ENCODE data around the gene YIF1A.
A peak's percentile ranks its signal among the peaks of the same experiment; 100 is the strongest.
"Not testable (repeated sequence)": the region's sequence is repeated elsewhere in the genome, so short reads cannot be mapped to it uniquely, and the experiment has no call there.

The YIF1A gene

GRCh38 chr11:66314561-66315497 lies 25.9 kb upstream of the YIF1A start:
- Histone ChIP-seq H3K4me1 (ENCODE audit: control insufficient read depth, insufficient read depth, low read length) (peaks cover 20% of the 10 kb centered on the region), H3K9me3 (ENCODE audit: control insufficient read depth, insufficient read depth, low read length) (no peaks in the 10 kb centered on the region), H3K36me3 (ENCODE audit: control insufficient read depth, insufficient read depth, low read length) (no peaks in the 10 kb centered on the region), H3K4me3 (ENCODE audit: low read depth, low read length) (no peak overlapping the region), H3K9ac (ENCODE audit: low read depth, low read length) (no peak overlapping the region), H3K27me3 (ENCODE audit: control insufficient read depth, insufficient read depth, low read length) (no peaks in the 10 kb centered on the region; the same call in 1 of the 2 replicates), H3K27ac (ENCODE audit: low read depth, low read length) (no peak overlapping the region)

- H3K9ac ChIP-seq (ENCODE audit: low read depth, low read length), result no peak overlapping the region
Measured at GRCh38 chr11:66314186-66314501, 25.2 kb upstream of the YIF1A start.

GRCh38 chr11:66313321-66314185 lies 24.6 kb upstream of the YIF1A start:
- Histone ChIP-seq H3K9ac (ENCODE audit: low read depth, low read length) (peak overlapping the region; percentile 30; the same call in 1 of the 2 replicates), H3K9me3 (ENCODE audit: control insufficient read depth, insufficient read depth, low read length) (no peaks in the 10 kb centered on the region), H3K27me3 (ENCODE audit: control insufficient read depth, insufficient read depth, low read length) (no peaks in the 10 kb centered on the region; the same call in 1 of the 2 replicates), H3K4me3 (ENCODE audit: low read depth, low read length) (peak overlapping the region; percentile 59), H3K4me1 (ENCODE audit: control insufficient read depth, insufficient read depth, low read length) (peaks cover 19% of the 10 kb centered on the region), H3K27ac (ENCODE audit: low read depth, low read length) (peak overlapping the region; percentile 86), H3K36me3 (ENCODE audit: control insufficient read depth, insufficient read depth, low read length) (no peaks in the 10 kb centered on the region)

More at GRCh38 chr11:66314186-66314501, 25.2 kb upstream of the YIF1A start:
- no peaks in the 10 kb centered on the region for H3K9me3 ChIP-seq (ENCODE audit: control insufficient read depth, insufficient read depth, low read length)
- no peaks in the 10 kb centered on the region for H3K36me3 ChIP-seq (ENCODE audit: control insufficient read depth, insufficient read depth, low read length)
- no peak overlapping the region; the same call in 1 of the 2 replicates for H3K4me3 ChIP-seq (ENCODE audit: low read depth, low read length)
- no peak overlapping the region for H3K27ac ChIP-seq (ENCODE audit: low read depth, low read length)
- peaks cover 20% of the 10 kb centered on the region for H3K4me1 ChIP-seq (ENCODE audit: control insufficient read depth, insufficient read depth, low read length)
- no peaks in the 10 kb centered on the region; the same call in 1 of the 2 replicates for H3K27me3 ChIP-seq (ENCODE audit: control insufficient read depth, insufficient read depth, low read length)

GRCh38 chr11:66312549-66313320 lies 23.8 kb upstream of the YIF1A start:
- H3K27ac ChIP-seq (ENCODE audit: low read depth, low read length), result peak overlapping the region; percentile 86
- H3K9ac ChIP-seq (ENCODE audit: low read depth, low read length), result peak overlapping the region; percentile 30; the same call in 1 of the 2 replicates
- peaks cover 11% of the 10 kb centered on the region for H3K4me1 ChIP-seq (ENCODE audit: control insufficient read depth, insufficient read depth, low read length)
- peak overlapping the region; percentile 63 for H3K4me3 ChIP-seq (ENCODE audit: low read depth, low read length)
- H3K9me3 ChIP-seq (ENCODE audit: control insufficient read depth, insufficient read depth, low read length), result no peaks in the 10 kb centered on the region
- no peaks in the 10 kb centered on the region for H3K36me3 ChIP-seq (ENCODE audit: control insufficient read depth, insufficient read depth, low read length)
- no peaks in the 10 kb centered on the region; the same call in 1 of the 2 replicates for H3K27me3 ChIP-seq (ENCODE audit: control insufficient read depth, insufficient read depth, low read length)

- Histone ChIP-seq H3K4me1 (ENCODE audit: control insufficient read depth, insufficient read depth, low read length) (peaks cover 8% of the 10 kb centered on the region), H3K27ac (ENCODE audit: low read depth, low read length) (peak overlapping the region; percentile 62), H3K9me3 (ENCODE audit: control insufficient read depth, insufficient read depth, low read length) (no peaks in the 10 kb centered on the region), H3K27me3 (ENCODE audit: control insufficient read depth, insufficient read depth, low read length) (no peaks in the 10 kb centered on the region; the same call in 1 of the 2 replicates), H3K36me3 (ENCODE audit: control insufficient read depth, insufficient read depth, low read length) (no peaks in the 10 kb centered on the region), H3K4me3 (ENCODE audit: low read depth, low read length) (peak overlapping the region; percentile 63), H3K9ac (ENCODE audit: low read depth, low read length) (no peak overlapping the region)
Measured at GRCh38 chr11:66311965-66312548, 23.1 kb upstream of the YIF1A start.

GRCh38 chr11:66311470-66311964 lies 22.6 kb upstream of the YIF1A start:
- H3K4me1 ChIP-seq (ENCODE audit: control insufficient read depth, insufficient read depth, low read length), result peaks cover 8% of the 10 kb centered on the region
- H3K27me3 ChIP-seq (ENCODE audit: control insufficient read depth, insufficient read depth, low read length), result no peaks in the 10 kb centered on the region; the same call in 1 of the 2 replicates
- H3K9me3 ChIP-seq (ENCODE audit: control insufficient read depth, insufficient read depth, low read length), result no peaks in the 10 kb centered on the region
- H3K9ac ChIP-seq (ENCODE audit: low read depth, low read length), result no peak overlapping the region
- no peaks in the 10 kb centered on the region for H3K36me3 ChIP-seq (ENCODE audit: control insufficient read depth, insufficient read depth, low read length)
- H3K4me3 ChIP-seq (ENCODE audit: low read depth, low read length), result peak overlapping the region; percentile 63
- H3K27ac ChIP-seq (ENCODE audit: low read depth, low read length), result peak overlapping the region; percentile 62

GRCh38 chr11:66310803-66311440 lies 22.0 kb upstream of the YIF1A start:
- not testable (repeated sequence) for H3K9me3 ChIP-seq (ENCODE audit: control insufficient read depth, insufficient read depth, low read length); H3K4me3 ChIP-seq (ENCODE audit: low read depth, low read length); H3K9ac ChIP-seq (ENCODE audit: low read depth, low read length); H3K27me3 ChIP-seq (ENCODE audit: control insufficient read depth, insufficient read depth, low read length); H3K4me1 ChIP-seq (ENCODE audit: control insufficient read depth, insufficient read depth, low read length); H3K27ac ChIP-seq (ENCODE audit: low read depth, low read length); H3K36me3 ChIP-seq (ENCODE audit: control insufficient read depth, insufficient read depth, low read length)

- Histone ChIP-seq H3K4me1 (ENCODE audit: control insufficient read depth, insufficient read depth, low read length) (peaks cover 8% of the 10 kb centered on the region), H3K9ac (ENCODE audit: low read depth, low read length) (no peak overlapping the region), H3K27me3 (ENCODE audit: control insufficient read depth, insufficient read depth, low read length) (no peaks in the 10 kb centered on the region), H3K9me3 (ENCODE audit: control insufficient read depth, insufficient read depth, low read length) (no peaks in the 10 kb centered on the region), H3K36me3 (ENCODE audit: control insufficient read depth, insufficient read depth, low read length) (no peaks in the 10 kb centered on the region), H3K4me3 (ENCODE audit: low read depth, low read length) (no peak overlapping the region), H3K27ac (ENCODE audit: low read depth, low read length) (no peak overlapping the region)
Measured at GRCh38 chr11:66310324-66310723, 21.4 kb upstream of the YIF1A start.

GRCh38 chr11:66309475-66309874 lies 20.5 kb upstream of the YIF1A start:
- Histone ChIP-seq H3K4me3 (ENCODE audit: low read depth, low read length) (no peak overlapping the region), H3K36me3 (ENCODE audit: control insufficient read depth, insufficient read depth, low read length) (no peaks in the 10 kb centered on the region), H3K9ac (ENCODE audit: low read depth, low read length) (no peak overlapping the region), H3K4me1 (ENCODE audit: control insufficient read depth, insufficient read depth, low read length) (peaks cover 8% of the 10 kb centered on the region), H3K27ac (ENCODE audit: low read depth, low read length) (no peak overlapping the region), H3K27me3 (ENCODE audit: control insufficient read depth, insufficient read depth, low read length) (no peaks in the 10 kb centered on the region), H3K9me3 (ENCODE audit: control insufficient read depth, insufficient read depth, low read length) (no peaks in the 10 kb centered on the region)

All from HUES48 (cell line).